ENCODE measurements around the gene AATK.

The AATK gene

DNA sequence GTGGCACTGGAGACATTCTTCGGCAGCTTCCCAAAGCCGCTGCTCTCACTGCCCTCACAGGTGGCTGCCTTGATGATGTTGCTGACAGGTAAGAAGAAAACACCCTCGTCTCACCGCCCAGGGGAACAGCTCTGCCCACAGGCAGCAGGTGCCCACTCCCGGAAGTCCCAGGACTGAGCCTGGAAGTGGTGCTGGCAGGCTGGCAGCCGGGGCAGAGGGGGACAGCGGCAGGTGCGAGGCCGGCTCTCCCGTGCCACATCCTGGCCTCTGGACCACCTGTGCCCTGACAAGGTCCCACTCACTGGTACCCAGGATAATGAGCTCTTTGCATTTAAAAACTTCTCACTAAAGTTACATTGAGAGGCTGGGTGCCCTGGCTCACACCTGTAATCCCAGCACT is 36.3 kb upstream of the AATK start:
- no peak for DNase-seq (ENCODE audit: low read depth)
- no peak overlapping the region for H3K4me3 ChIP-seq (ENCODE audit: low read length)
- TF ChIP-seq, protein P1, sequence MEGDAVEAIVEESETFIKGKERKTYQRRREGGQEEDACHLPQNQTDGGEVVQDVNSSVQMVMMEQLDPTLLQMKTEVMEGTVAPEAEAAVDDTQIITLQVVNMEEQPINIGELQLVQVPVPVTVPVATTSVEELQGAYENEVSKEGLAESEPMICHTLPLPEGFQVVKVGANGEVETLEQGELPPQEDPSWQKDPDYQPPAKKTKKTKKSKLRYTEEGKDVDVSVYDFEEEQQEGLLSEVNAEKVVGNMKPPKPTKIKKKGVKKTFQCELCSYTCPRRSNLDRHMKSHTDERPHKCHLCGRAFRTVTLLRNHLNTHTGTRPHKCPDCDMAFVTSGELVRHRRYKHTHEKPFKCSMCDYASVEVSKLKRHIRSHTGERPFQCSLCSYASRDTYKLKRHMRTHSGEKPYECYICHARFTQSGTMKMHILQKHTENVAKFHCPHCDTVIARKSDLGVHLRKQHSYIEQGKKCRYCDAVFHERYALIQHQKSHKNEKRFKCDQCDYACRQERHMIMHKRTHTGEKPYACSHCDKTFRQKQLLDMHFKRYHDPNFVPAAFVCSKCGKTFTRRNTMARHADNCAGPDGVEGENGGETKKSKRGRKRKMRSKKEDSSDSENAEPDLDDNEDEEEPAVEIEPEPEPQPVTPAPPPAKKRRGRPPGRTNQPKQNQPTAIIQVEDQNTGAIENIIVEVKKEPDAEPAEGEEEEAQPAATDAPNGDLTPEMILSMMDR (IDR thresholded peaks at IDR 0.05; ENCODE audit: insufficient read depth, low read depth, low read length, missing control alignments) = no peak

DNA sequence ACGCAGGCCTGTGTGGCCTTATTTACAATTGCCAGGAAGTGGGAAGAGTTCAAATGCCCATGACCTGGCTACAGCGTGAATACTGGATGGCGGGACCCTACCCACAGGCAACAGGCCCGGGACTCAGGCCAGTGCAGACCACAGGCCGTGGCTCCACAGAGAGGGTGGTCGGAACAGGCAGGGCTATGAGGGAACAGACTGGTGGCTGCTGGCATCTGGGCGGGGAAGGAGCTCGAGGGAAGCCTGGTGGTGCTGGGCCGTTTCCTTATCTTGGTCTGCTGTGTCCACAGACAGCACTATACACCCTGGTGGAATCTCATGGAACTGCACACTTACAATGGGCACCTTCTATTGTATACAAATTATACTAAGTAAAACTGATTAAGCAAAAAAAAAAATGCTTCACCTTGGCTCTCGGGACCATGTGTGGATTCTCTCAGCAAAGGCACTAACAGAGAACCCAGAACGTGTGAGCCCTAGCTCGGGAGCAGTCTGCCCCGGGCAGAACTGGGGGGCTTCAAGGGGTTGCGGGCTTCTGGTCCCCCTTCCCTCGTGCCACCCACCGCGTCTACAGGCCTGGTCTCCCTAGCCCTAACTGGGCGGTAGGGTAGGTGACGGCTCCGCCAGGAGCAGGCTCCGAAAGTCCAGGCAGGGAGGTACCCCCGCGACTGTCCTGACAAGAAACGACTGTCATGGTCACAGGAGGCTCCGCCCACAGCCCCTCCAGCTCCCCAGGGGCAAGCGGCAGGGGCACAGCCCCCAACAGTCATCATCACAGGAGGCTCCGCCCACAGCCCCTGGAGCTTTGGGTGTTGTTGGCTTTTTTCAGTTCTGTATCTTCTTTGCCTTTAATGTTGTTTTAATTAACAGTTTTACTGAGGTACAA is 34.9 kb upstream of the AATK start:
- TF ChIP-seq, protein P1 (IDR thresholded peaks at IDR 0.05; ENCODE audit: insufficient read depth, low read depth, low read length, missing control alignments) = peak; percentile 71
- peak; percentile 74 for DNase-seq (ENCODE audit: low read depth)
- no peak overlapping the region for H3K4me3 ChIP-seq (ENCODE audit: low read length)

DNA sequence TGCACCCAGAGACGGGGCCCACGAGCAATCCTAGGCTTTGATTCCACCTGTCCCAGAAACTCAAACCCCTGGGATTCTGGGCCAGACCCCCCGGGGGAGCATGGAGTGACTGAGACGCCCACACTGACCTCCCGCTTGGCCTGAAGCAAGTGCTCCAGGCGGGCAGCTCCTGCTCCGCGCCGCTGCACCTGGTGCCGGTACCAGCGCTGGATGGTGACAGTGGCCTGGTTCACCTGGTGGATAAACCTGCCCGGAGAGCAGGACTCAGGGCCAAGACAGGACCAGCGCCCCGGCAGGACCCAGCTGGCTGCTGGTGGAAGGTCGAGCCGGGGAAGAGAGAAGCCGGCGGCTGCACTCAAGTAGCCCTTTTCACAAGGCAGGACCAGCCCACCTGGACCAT is 34.2 kb upstream of the AATK start:
- no peak overlapping the region for H3K4me3 ChIP-seq (ENCODE audit: low read length)
- TF ChIP-seq, protein P1 (IDR thresholded peaks at IDR 0.05; ENCODE audit: insufficient read depth, low read depth, low read length, missing control alignments) = no peak
- no peak for DNase-seq (ENCODE audit: low read depth)

DNA sequence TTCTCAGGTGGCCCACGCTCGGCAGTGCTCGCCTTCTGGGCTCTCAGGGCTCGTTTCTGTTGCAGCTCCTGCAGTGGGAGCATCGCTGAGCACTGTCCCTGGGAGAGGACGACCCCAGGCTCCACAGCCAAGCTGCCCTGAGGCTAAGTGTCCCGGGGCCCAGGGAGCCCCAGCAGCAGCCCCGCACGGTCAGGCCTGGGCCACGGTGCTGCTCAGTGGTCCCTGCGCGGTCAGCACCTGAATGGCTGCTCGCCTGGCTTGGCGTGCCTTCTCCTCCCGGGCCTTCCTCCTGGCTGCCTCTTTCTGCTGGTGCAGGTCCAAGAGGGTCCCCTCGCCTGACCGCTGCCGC is 33.4 kb upstream of the AATK start:
- DNase-seq (ENCODE audit: low read depth) = no peak
- H3K4me3 ChIP-seq (ENCODE audit: low read length) = no peak overlapping the region
- TF ChIP-seq, protein P1 (IDR thresholded peaks at IDR 0.05; ENCODE audit: insufficient read depth, low read depth, low read length, missing control alignments) = no peak

DNA sequence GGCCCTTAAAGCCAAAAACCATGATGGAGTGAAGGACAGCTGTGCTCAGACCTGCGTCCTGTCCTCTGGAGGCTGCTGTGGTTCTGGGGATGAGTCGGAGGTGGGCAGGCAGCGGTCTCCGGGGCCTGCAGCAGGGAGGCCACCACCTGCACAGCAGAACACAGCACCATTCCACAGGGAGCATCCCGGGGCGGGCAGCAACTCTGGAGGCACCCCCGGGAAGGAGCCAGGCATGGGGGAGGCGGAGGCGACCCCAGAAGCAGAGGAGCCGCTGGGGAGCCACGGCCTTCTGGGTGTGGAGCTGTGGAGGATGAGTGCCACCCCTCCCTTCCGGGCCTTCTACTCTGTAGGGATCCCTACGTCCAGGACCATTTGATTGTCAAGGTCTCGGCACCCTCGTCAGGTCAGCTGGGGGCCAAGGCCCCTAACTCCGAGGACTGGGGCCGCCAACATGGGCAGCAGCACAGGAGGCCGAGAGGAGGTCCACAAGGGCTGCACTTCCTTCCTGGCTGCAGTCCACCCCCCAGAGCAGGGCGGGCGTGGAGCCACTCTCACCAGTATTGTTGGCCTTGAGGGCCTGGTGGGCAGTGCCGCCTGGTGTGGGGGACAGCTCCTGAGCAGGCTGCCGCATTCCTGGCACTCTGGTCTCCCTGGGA is 32.9 kb upstream of the AATK start:
- H3K4me3 ChIP-seq (ENCODE audit: low read length) = no peak overlapping the region
- TF ChIP-seq, protein P1 (IDR thresholded peaks at IDR 0.05; ENCODE audit: insufficient read depth, low read depth, low read length, missing control alignments) = no peak
- DNase-seq (ENCODE audit: low read depth) = no peak

DNA sequence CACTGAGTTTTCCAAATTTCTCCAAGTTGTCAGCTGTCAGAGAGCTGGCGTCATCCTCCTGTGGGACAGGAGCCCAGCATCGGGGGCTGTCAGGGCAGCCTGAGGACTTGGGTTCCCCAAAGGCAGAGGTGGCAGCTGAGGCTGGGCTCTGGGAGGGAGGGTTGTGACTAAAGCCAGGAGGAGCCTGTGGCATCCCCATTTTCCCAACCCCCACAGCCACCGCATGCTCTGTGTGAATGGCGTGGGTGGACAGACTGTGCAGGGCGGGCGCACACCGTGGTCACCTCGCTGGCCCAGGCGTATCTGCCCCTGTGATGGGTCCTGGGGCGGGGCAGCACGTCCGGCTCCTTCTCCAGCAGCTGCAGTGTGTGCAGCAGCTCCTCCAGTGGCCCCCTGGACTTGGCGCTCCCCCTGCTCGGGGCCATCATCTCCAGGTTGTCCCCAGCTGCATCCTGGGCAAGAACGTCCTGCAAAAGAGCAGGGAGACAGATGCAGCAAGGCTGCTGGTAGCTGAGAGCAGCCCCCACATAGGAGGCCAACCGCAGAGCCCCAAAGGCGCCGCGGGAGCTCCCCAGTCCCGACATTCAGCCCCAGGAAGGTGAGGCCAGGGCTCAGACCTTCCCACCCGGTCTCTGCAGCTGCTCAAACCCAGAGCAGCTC is 31.9 kb upstream of the AATK start:
- TF ChIP-seq, protein P1 (IDR thresholded peaks at IDR 0.05; ENCODE audit: insufficient read depth, low read depth, low read length, missing control alignments) = no peak

More for the DNA sequence above, 31.9 kb upstream of the AATK start:
- no peak overlapping the region for H3K4me3 ChIP-seq (ENCODE audit: low read length)
- DNase-seq (ENCODE audit: low read depth) = no peak
